BE2C (cell line): ENCODE data around the gene HLA-DQB1. TPM values are rescaled to one million over a fixed set of nuclear protein-coding genes. Genes with fewer than 3 reads are reported as not detected.
A peak's percentile ranks its signal among the peaks of the same experiment; 100 is the strongest.
"Not testable (repeated sequence)": the region's sequence is repeated elsewhere in the genome, so short reads cannot be mapped to it uniquely, and the experiment has no call there.

Source experiments
- DNase-seq: peaks from one replicate; pipeline ENCODE4 v3.0.0-alpha.2; 2020
- H3K27me3 ChIP-seq: fragments of 250-450 bp; sonication (Bioruptor Pico); 2 replicates; pipeline ENCODE4 v1.5.1; 2020; ENCODE audit warnings: mild to moderate bottlenecking
- H3K36me3 ChIP-seq: fragments of 250-450 bp; sonication (Bioruptor Pico); 2 replicates; pipeline ENCODE4 v1.5.1; 2020; ENCODE audit warnings: mild to moderate bottlenecking
- H3K4me1 ChIP-seq: fragments of 250-450 bp; sonication (Bioruptor Pico); 2 replicates; pipeline ENCODE4 v1.5.1; 2020
- H3K4me3 ChIP-seq: 2 replicates; pipeline ENCODE4 v1.5.1; 2011; ENCODE audit warnings: low read depth, low read length
- H3K9me3 ChIP-seq: fragments of 250-450 bp; sonication (Bioruptor Pico); 2 replicates; pipeline ENCODE4 v1.5.1; 2020
- CTCF ChIP-seq: IDR thresholded peaks from 2 replicates; pipeline ENCODE4 v1.5.1; 2012; ENCODE audit warnings: mild to moderate bottlenecking, low read depth, low read length
- polyA plus RNA-seq: library from polyadenylated mRNA; unstranded; fragments of >200 nt; gene quantifications from one replicate; pipeline ENCODE4 v1.2.1, GENCODE V29; 2012; ENCODE audit warnings: low read depth, missing spikeins; ENCODE audit not compliant: insufficient read length, insufficient read depth

Gene HLA-DQB1
- polyA plus RNA-seq = not detected

GRCh38 chr6:32666420-32667300 lies at the start of gene HLA-DQB1:
TSS of gene HLA-DQB1 (minus strand) at chr6:32666657. CDS start at chr6:32666607, 50 bp downstream.
- no peak for DNase-seq
- Histone ChIP-seq H3K4me3 (no peak within 1 kb of the TSS), H3K9me3 (no peaks in the 10 kb centered on the region), H3K4me1 (no peaks in the 10 kb centered on the region), H3K36me3 (no peaks in the 10 kb centered on the region), H3K27me3 (peaks cover 8% of the 10 kb centered on the region)
- no peak for TF ChIP-seq CTCF

GRCh38 chr6:32713241-32713640 lies 46.8 kb upstream of the HLA-DQB1 start:
- no peak for DNase-seq
- no peaks in the 10 kb centered on the region for H3K4me1 ChIP-seq
- H3K36me3 ChIP-seq = no peaks in the 10 kb centered on the region
- H3K4me3 ChIP-seq = no peak overlapping the region
- TF ChIP-seq CTCF = no peak
- H3K27me3 ChIP-seq = peaks cover 21% of the 10 kb centered on the region
- no peaks in the 10 kb centered on the region for H3K9me3 ChIP-seq

- no peaks in the 10 kb centered on the region for H3K9me3 ChIP-seq
- H3K36me3 ChIP-seq = no peaks in the 10 kb centered on the region
- H3K4me3 ChIP-seq = no peak overlapping the region
- no peaks in the 10 kb centered on the region for H3K4me1 ChIP-seq
- H3K27me3 ChIP-seq = peaks cover 16% of the 10 kb centered on the region
- no peak for DNase-seq
- TF ChIP-seq CTCF = no peak
Observed at GRCh38 chr6:32709625-32710024, 43.2 kb upstream of the HLA-DQB1 start.

- not testable (repeated sequence) for H3K4me3 ChIP-seq, H3K36me3 ChIP-seq, H3K9me3 ChIP-seq, DNase-seq, H3K4me1 ChIP-seq
- H3K27me3 ChIP-seq = peaks cover 26% of the 10 kb centered on the region
Observed at GRCh38 chr6:32705164-32705563, 38.7 kb upstream of the HLA-DQB1 start.

GRCh38 chr6:32703347-32703746 lies 36.9 kb upstream of the HLA-DQB1 start:
- H3K36me3 ChIP-seq = no peaks in the 10 kb centered on the region
- TF ChIP-seq CTCF = no peak
- no peaks in the 10 kb centered on the region for H3K4me1 ChIP-seq
- no peak overlapping the region for H3K4me3 ChIP-seq
- no peaks in the 10 kb centered on the region for H3K9me3 ChIP-seq
- H3K27me3 ChIP-seq = peaks cover 35% of the 10 kb centered on the region
- DNase-seq = no peak

GRCh38 chr6:32700391-32701040 lies 34.1 kb upstream of the HLA-DQB1 start:
- peak; percentile 83 for TF ChIP-seq CTCF
- H3K36me3 ChIP-seq = no peaks in the 10 kb centered on the region
- DNase-seq = peak; percentile 41

More at GRCh38 chr6:32700391-32701040, 34.1 kb upstream of the HLA-DQB1 start:
- Histone ChIP-seq H3K4me3 (no peak overlapping the region), H3K27me3 (peaks cover 39% of the 10 kb centered on the region), H3K9me3 (no peaks in the 10 kb centered on the region), H3K4me1 (no peaks in the 10 kb centered on the region)
